T47D (cell line): Measurements from ENCODE around the gene MCM7.

ENCODE experiments used
- DNase-seq, 2 experiments: peaks; one replicate each; pipeline versions ENCODE4 v3.0.0 to v3.0.0-alpha.2; 2011 to 2012; ENCODE audit warnings: low read depth in 1 of 2, low spot score in 1 of 2
- JUND ChIP-seq: IDR thresholded peaks from 2 replicates; pipeline ENCODE4 v1.6.1; 2012; ENCODE audit warnings: low read depth
- in situ Hi-C: cut with HindIII; loops from 2 replicates; pipeline ENCODE4 v1.10.0; 2016; ENCODE audit warnings: low sequenced_read_pairs, low pct_unique_long_range_greater_than_20kb

MCM7 gene

DNA sequence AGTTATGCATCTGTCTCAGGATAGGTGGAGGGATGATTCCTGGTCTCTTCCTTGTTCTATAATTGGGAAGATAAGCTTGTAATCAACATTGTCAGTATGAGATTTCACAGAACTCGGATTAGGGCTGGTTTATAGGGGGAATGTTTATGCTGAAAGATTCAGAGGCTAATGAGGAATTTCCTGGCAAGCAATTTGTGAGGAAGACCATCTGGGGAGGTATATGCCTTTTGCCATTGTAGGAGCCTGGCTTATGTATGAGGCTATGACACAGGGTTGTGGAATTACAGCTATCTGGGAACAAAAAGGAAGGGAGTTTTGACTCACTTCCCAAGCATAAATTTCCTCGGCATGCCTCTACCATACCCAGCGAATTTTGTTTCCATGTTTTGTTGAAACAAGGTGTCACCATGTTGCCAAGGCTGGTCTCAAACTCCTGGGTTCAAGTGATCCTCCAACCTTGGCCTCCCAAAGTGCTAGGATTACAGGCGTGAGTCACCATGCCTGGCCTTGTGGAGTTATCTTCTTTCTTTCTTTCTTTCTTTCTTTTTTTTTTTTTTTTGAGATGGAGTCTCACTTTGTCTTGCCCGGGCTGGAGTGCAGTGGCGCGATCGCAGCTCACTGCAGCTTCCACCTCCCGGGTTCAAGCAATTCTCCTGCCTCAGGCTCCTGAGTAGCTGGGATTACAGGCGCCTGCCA is 14.0 kb downstream of the MCM7 start:
- in situ Hi-C loops, result no loop called here
- TF ChIP-seq JUND, result no peak
- DNase-seq, result no peak

DNA sequence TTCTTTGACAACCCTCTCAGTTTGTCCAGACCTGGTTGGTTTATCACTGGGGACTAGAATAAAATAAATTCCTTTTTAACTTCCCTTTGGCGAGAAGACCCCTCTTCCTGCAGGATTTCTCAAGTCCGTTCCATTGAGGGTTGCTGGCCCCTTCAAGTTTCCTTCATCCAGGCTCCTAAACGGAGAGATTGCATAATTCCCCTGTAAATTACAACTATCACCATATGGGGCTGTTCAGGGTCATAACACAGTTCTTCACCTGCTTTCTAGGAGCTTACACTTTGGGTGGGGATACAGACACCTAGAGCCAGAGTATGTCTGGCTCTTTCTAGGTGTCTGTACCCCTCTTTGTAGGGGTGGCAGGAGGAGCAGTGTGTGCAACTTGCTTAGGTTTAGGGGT is 15.7 kb downstream of the MCM7 start:
- no peak for TF ChIP-seq JUND
- in situ Hi-C loops, result no loop called here
- DNase-seq, result no peak

DNA sequence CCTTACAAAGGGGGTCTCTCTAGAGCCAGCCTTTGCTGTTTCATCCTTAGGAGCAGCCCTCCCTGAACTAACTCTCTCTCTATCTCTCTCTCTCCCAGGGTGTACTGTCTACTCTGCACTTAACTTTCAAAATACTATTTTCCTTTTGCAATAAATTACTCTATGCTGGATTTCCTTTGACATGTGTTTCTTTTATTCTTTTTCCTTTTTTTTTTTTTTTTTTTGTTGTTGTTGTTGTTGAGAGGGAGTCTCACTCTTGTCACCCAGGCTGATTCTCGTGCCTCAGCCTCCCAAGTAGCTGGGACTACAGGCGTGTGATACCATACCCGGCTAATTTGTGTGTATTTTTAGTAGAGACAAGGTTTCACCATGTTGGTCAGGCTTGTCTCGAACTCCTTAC is 18.2 kb downstream of the MCM7 start:
- DNase-seq, result no peak
- TF ChIP-seq JUND, result no peak
- in situ Hi-C loops, result no loop called here

DNA sequence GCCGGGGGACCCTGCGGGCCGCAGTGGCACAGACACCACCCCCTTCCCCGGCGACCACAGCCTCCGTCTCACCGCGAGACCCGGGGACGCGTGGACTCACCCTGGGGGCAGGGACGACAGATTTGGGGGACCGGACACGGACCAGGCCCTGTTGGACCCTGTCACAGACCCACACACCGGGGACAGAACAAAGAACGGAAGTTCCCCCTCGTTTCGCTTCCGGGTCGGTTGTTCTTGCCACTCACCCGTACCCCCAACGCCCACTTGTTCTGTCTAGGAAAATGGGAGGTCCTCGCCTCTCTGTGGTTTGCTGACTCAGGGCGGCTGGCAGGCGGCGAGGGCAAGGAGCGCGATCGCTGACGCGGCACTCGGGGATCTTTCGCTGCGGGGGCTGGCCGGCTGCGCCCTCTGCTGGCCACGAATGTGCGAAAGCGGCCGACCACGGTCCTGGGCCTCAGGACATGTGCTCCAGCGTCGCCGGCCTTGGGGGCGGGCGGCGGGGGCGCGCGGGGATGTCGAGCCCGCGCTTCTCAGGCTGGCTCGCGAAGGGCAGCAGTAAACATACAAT is 19.6 kb downstream of the MCM7 start, which contains the start of gene ZNF3:
ZNF3 (minus strand) TSS at position 189 of the 568 bp plus-strand sequence. CDS start 4,366 bp downstream, outside the sequence.
- in situ Hi-C loops, result no loop called here
- TF ChIP-seq JUND, result no peak
- DNase-seq, result peak; percentile 61 to 98

DNA sequence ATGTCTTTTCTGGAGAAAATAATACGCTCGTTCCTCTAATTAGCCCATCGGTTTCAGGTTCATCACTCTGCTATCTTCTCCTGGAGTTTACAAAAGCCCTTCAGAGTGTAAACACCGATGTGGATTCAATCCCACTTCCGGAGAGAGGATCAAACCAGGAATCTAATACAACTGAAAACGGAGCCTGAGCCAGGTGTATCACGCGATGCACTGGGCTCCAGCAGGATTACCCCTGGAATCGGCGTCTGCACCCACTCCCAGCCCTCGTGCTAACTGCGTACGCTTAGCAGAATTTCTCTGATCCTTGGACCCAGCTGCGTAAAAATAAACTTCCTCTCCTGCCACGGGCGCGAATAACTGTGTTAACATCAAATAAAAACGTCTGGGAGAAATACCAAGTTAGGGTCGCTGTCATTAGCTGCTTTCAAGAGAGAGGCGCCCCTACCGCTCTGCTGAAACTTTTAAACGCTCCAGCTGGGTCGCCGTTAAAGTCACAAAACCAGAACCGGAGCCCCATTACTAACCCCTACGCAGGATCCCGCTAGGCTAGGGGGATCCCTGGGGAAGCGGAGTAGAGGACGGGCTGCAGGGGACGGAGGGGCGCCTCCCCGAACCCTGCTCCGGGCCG is 20.2 kb downstream of the MCM7 start:
- DNase-seq, result no peak
- in situ Hi-C loops, result no loop called here
- TF ChIP-seq JUND, result no peak

DNA sequence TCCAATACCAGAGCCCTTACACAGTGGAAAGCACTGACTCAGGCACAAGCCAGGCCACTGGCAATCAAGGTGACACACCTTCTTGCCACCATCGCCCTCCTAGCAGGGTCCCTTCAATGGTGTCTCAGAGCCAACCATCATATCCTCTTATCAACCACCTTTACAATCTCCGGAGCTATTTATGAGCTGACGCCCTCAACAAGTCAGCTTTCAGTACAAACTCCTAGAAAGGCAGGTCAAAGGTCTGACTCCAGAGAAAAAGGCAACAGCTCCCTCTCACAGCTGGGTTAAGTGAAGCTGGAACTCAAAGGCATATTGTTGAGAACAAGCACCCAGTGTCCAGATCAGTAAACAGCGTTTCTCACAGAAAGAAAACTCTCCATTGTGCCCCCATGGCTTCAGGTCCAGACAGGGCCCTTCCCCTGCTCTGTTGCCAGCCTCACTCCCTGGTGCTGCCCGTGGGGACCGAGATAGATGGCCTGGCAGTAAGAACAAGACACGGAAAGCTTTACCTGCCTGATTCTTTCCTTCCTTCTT is 22.1 kb downstream of the MCM7 start:
- TF ChIP-seq JUND, result no peak
- in situ Hi-C loops, result no loop called here

DNA sequence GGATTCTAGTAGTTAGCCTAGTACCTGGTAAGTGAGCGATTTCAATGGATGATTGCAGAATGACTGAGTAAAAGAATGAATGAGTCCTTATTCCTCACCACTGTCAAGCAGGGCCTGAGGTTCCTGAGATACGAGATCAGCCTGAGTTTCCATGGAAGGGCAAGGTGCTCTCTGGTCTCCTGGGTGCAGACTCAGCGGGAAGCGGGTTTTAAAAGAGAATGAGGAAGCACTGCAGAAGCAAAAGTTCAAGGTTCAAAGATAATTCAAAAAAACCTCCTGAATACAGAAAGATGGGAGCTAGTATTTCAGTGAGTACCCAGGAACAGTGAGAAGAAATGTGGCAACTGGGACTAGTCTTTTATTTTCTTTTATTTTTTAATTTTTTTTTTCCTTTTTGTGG is 24.0 kb downstream of the MCM7 start:
- in situ Hi-C loops, result no loop called here

More for the DNA sequence above, 22.1 kb downstream of the MCM7 start:
- no peak for DNase-seq

DNA sequence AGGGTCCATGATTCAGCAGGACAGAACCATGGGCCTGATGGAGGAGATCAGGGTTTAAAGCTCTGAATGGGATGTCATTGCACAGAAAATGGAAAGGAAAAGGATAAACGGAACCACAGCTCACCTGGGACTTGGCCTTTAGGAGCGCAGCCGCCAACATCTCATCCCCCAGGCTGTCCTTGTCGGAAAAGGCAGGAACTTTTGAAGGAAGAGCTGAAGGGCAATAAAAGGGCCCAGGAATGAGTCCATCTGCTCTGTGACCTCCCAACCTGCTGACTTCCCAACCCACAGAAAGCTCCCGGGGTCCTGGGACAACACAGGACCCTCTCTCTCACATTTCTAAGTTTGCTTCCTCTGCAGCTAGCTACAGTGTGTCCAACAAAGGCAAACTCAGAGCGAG is 25.8 kb downstream of the MCM7 start:
- TF ChIP-seq JUND, result no peak
- DNase-seq, result no peak
- in situ Hi-C loops, result no loop called here

More for the DNA sequence above, 24.0 kb downstream of the MCM7 start:
- no peak for DNase-seq
- no peak for TF ChIP-seq JUND

DNA sequence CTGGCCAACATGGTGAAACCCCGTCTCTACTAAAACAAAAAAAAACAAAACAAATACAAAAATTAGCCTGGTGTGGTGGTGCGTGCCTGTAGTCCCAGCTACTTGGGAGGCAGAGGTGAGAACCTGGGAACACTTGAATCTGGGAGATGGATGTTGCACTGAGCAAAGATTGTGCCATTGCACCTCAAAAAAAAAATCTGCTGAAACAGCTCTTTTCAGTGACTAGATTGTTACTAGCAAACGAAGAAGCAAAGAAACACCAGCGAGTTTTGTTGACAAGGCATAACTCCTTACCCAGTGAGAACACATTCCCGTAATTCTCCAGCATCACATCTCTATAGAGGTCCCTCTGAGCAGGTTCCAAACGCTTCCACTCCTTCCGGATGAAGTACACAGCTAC is 26.4 kb downstream of the MCM7 start:
- in situ Hi-C loops, result no loop called here
- TF ChIP-seq JUND, result no peak
- DNase-seq, result no peak

DNA sequence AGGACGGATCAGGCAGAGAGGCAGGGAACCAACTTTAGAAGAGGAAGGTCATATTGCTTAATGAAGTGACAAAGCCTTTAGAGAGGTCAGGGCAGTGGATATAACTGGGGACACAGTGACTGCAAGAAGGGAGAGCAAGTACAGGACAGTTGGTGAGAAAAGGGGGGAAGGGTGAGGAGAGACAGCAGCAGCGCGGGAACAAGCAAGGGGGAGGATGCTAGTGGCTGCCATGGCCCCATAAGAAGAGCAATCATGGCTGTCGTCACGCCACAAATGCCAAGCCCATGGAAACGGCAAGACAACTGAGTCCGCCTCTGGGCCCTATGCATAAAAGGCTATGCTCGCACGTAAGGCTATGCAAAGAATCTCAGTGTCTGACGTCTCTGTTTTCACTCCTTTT is 28.7 kb downstream of the MCM7 start:
- no peak for DNase-seq

DNA sequence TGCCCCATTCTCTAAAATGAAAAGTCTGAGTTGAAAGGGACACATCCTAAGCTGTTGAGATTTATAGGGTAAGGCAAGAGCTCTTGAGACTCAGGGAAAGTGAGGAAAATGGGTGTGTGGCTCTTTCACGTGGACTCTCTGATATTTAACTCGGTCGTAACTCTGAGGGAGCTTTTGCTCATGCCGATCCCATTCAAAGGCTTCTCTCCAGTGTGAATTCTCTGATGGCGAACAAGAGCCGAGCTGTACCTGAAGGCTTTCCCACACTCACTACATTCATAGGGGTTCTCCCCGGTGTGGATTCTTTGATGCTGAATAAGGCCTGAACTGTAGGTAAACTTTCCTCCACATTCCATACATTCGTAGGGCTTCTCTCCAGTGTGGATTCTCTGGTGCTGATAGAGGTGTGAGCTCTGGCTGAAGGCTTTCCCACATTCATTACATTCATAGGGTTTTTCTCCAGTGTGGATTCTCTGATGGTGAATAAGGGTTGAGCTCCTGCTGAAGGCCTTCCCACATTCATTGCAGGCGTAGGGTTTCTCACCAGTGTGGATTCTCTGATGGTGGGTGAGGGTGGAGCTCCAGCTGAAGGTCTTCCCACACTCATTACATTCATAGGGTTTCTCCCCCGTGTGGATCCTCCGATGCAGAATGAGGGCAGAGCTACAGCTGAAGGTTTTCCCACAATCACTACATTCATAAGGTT is 30.0 kb downstream of the MCM7 start:
- no peak for DNase-seq
- in situ Hi-C loops, result no loop called here
- TF ChIP-seq JUND, result no peak

More for the DNA sequence above, 28.7 kb downstream of the MCM7 start:
- TF ChIP-seq JUND, result no peak
- in situ Hi-C loops, result no loop called here

DNA sequence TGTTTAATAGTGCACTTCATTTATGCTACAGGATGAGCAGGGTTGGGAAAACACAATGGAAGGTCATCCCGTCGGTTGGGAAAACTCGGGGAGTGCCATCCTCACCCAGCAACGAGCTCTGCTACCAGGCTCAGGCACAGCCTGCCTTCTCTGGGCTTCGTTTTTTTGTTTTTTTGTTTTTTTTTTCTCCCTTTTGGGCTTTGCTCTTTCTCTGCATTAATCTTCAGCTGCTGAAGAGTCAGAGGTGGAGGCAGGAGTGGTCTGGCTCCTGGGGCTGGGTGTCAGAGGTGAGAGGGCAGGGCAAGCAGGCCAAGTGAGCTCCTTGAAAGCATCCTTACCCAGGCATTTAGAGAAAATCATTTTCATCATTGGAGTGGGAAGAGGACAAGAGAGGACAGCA is 31.2 kb downstream of the MCM7 start:
- in situ Hi-C loops, result no loop called here
- no peak for TF ChIP-seq JUND
- DNase-seq, result no peak
